Measurements from ENCODE around the gene FAM120AOS. TPM values are rescaled to one million over a fixed set of nuclear protein-coding genes. Genes with fewer than 3 reads are reported as not detected.

Gene FAM120AOS
- polyA plus RNA-seq, 2 of the 4 experiments (the other 2 are of a cell fraction), result 37.1 to 85.3 TPM

- H3K27ac ChIP-seq, result no peak overlapping the region
- POLR2A ChIA-PET, result no interaction called here
- DNase-seq (ENCODE audit: low read depth in 1 of 2, low spot score in 1 of 2) (no peak), ATAC-seq (no peak), FAIRE-seq (no peak)
- CTCF ChIA-PET, result no interaction called here
- no peak overlapping the region for H3K4me2 ChIP-seq
- 92% methylated on average over 3 of the region's 3 CpGs for WGBS (ENCODE audit: missing lambda C conversion rate)
- H3K4me3 ChIP-seq, result no peak overlapping the region
- H3K9me3 ChIP-seq, result no peaks in the 10 kb centered on the region
- no peak for TF ChIP-seq FOSB (CRISPR knock-in tag; IDR thresholded peaks at IDR 0.05)
- no peak for TF ChIP-seq NFE2L2 (conservative IDR thresholded peaks at IDR 0.05; ENCODE audit: low read length)
- TF ChIP-seq CEBPB (IDR thresholded peaks at IDR 0.05), result no peak
- no peak for TF ChIP-seq CHD4 (IDR thresholded peaks at IDR 0.05; ENCODE audit: borderline replicate concordance)
- no peak for TF ChIP-seq RCOR1 (IDR thresholded peaks at IDR 0.05; ENCODE audit: low read depth, low read length)
- no peak for TF ChIP-seq POLR2AphosphoS2 (conservative IDR thresholded peaks at IDR 0.05; ENCODE audit: low read length)
- no peak for TF ChIP-seq ZC3H11A (IDR thresholded peaks at IDR 0.05)
- TF ChIP-seq RFX5 (IDR thresholded peaks at IDR 0.05), result no peak
- no peak for TF ChIP-seq MYC (IDR thresholded peaks at IDR 0.05; ENCODE audit: borderline replicate concordance, low read length)
- TF ChIP-seq ZNF302 (CRISPR knock-in tag; IDR thresholded peaks at IDR 0.05), result no peak
- peaks cover 13% of the 10 kb centered on the region for H3K4me1 ChIP-seq
These were observed 42.9 kb upstream of the FAM120AOS start for GRCh38 chr9:93496285-93496684.

GRCh38 chr9:93493949-93494348 is 40.6 kb upstream of the FAM120AOS start:
- 94% methylated on average over 12 of the region's 12 CpGs for WGBS (ENCODE audit: missing lambda C conversion rate)
- no peaks in the 10 kb centered on the region for H3K9me3 ChIP-seq
- H3K4me1 ChIP-seq, result no peaks in the 10 kb centered on the region
- TF ChIP-seq GATA3 (IDR thresholded peaks at IDR 0.05; ENCODE audit: borderline replicate concordance), result no peak
- no peak for TF ChIP-seq RAD21 (conservative IDR thresholded peaks at IDR 0.05 in 1 of 2, IDR thresholded peaks at IDR 0.05 in 1 of 2)
- TF ChIP-seq ESRRA (IDR thresholded peaks at IDR 0.05; ENCODE audit: borderline replicate concordance, low read length), result no peak
- no peak for TF ChIP-seq NPAS2 (CRISPR knock-in tag; IDR thresholded peaks at IDR 0.05; ENCODE audit: borderline replicate concordance)
- TF ChIP-seq PBX3 (IDR thresholded peaks at IDR 0.05), result no peak
- no peak for TF ChIP-seq POLR2A (IDR thresholded peaks at IDR 0.05; ENCODE audit: low read length)
- TF ChIP-seq RFX5 (IDR thresholded peaks at IDR 0.05), result no peak
- TF ChIP-seq HOXB5 (CRISPR knock-in tag; IDR thresholded peaks at IDR 0.05), result no peak
- TF ChIP-seq, protein P1, sequence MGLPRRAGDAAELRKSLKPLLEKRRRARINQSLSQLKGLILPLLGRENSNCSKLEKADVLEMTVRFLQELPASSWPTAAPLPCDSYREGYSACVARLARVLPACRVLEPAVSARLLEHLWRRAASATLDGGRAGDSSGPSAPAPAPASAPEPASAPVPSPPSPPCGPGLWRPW (IDR thresholded peaks at IDR 0.05), result no peak
- TF ChIP-seq, protein P2, sequence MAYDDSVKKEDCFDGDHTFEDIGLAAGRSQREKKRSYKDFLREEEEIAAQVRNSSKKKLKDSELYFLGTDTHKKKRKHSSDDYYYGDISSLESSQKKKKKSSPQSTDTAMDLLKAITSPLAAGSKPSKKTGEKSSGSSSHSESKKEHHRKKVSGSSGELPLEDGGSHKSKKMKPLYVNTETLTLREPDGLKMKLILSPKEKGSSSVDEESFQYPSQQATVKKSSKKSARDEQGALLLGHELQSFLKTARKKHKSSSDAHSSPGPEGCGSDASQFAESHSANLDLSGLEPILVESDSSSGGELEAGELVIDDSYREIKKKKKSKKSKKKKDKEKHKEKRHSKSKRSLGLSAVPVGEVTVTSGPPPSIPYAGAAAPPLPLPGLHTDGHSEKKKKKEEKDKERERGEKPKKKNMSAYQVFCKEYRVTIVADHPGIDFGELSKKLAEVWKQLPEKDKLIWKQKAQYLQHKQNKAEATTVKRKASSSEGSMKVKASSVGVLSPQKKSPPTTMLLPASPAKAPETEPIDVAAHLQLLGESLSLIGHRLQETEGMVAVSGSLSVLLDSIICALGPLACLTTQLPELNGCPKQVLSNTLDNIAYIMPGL (CRISPR knock-in tag; IDR thresholded peaks at IDR 0.05; ENCODE audit: borderline replicate concordance), result no peak
- TF ChIP-seq ZFP36 (IDR thresholded peaks at IDR 0.05; ENCODE audit: borderline replicate concordance, partially characterized antibody), result no peak
- no peak for TF ChIP-seq ZC3H11A (IDR thresholded peaks at IDR 0.05)
- TF ChIP-seq CBX2 (IDR thresholded peaks at IDR 0.05; ENCODE audit: borderline replicate concordance, low read depth), result no peak
- no peak for TF ChIP-seq KDM5A (IDR thresholded peaks at IDR 0.05)
- ChIA-PET POLR2A (no interaction called here), CTCF (interaction anchor here (0.6 to 1.8 kb wide), 2 partner anchors 9 to 66 kb away, joined by 3 to 4 read pairs; no protein-coding TSS in a partner anchor)
- H3K27ac ChIP-seq, result no peak overlapping the region
- H3K4me3 ChIP-seq, result no peak overlapping the region
- H3K4me2 ChIP-seq, result no peak overlapping the region
- FAIRE-seq (no peak), ATAC-seq (no peak), DNase-seq (ENCODE audit: low read depth in 1 of 2, low spot score in 1 of 2) (no peak)

DNA sequence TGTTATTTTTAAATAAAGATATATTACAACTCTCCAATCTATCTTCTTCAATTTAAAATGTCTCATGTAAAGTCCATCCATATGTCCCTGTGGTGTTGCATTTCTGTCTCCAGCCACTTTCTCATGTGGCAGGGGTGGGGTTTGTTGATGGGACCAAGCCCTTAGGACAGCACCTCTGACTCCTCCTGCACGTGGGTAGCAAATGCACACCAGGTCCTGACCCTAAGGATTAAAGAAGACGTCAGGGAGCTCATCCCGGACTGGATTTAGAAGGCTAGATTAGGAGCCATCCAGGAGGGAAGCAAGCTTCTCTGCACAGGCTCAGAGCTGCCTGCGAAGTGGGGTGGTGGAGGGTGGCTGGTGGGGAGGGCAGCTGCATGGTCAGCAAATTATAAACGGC is 38.9 kb upstream of the FAM120AOS start:
- DNase-seq (ENCODE audit: low read depth in 1 of 2, low spot score in 1 of 2) (no peak), FAIRE-seq (no peak), ATAC-seq (no peak)
- H3K9me3 ChIP-seq, result no peaks in the 10 kb centered on the region
- WGBS (ENCODE audit: missing lambda C conversion rate), result 74% methylated on average over 5 of the region's 5 CpGs
- ChIA-PET CTCF (no interaction called here), POLR2A (no interaction called here)
- H3K4me3 ChIP-seq, result no peak overlapping the region
- H3K4me1 ChIP-seq, result no peaks in the 10 kb centered on the region
- no peak overlapping the region for H3K4me2 ChIP-seq
- TF ChIP-seq, protein P1 (IDR thresholded peaks at IDR 0.05), result no peak
- TF ChIP-seq TP53 (CRISPR knock-in tag; IDR thresholded peaks at IDR 0.05), result no peak
- no peak for TF ChIP-seq RFX5 (IDR thresholded peaks at IDR 0.05)
- TF ChIP-seq, protein P3, sequence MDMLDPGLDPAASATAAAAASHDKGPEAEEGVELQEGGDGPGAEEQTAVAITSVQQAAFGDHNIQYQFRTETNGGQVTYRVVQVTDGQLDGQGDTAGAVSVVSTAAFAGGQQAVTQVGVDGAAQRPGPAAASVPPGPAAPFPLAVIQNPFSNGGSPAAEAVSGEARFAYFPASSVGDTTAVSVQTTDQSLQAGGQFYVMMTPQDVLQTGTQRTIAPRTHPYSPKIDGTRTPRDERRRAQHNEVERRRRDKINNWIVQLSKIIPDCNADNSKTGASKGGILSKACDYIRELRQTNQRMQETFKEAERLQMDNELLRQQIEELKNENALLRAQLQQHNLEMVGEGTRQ (IDR thresholded peaks at IDR 0.05), result no peak
- TF ChIP-seq, protein P4, sequence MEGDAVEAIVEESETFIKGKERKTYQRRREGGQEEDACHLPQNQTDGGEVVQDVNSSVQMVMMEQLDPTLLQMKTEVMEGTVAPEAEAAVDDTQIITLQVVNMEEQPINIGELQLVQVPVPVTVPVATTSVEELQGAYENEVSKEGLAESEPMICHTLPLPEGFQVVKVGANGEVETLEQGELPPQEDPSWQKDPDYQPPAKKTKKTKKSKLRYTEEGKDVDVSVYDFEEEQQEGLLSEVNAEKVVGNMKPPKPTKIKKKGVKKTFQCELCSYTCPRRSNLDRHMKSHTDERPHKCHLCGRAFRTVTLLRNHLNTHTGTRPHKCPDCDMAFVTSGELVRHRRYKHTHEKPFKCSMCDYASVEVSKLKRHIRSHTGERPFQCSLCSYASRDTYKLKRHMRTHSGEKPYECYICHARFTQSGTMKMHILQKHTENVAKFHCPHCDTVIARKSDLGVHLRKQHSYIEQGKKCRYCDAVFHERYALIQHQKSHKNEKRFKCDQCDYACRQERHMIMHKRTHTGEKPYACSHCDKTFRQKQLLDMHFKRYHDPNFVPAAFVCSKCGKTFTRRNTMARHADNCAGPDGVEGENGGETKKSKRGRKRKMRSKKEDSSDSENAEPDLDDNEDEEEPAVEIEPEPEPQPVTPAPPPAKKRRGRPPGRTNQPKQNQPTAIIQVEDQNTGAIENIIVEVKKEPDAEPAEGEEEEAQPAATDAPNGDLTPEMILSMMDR (IDR thresholded peaks at IDR 0.05), result no peak
- TF ChIP-seq ESRRA (IDR thresholded peaks at IDR 0.05; ENCODE audit: borderline replicate concordance, low read length), result no peak
- no peak for TF ChIP-seq SMC3 (IDR thresholded peaks at IDR 0.05)
- H3K27ac ChIP-seq, result no peak overlapping the region
